A673 (cell line): ENCODE data around the gene MAP3K9. TPM values are rescaled to one million over a fixed set of nuclear protein-coding genes. Genes with fewer than 3 reads are reported as not detected.

ENCODE experiments used
- BruUV-seq: library from RNA; stranded (reverse); fragments of 400-500 nt; replicated peaks from 2 replicates; lab custom pipeline; 2021; lab: Mats Ljungman, UMichigan
- CTCF ChIA-PET: fragments of 300-600 bp; sonication (Branson Sonifier 250); formaldehyde crosslinking; loops from one replicate; lab custom pipeline; 2022; ENCODE audit warnings: antibody characterized with exemption; lab: Charles Lee
- POLR2A ChIA-PET: fragments of 300-600 bp; sonication (Branson Sonifier 250); formaldehyde crosslinking; loops from one replicate; lab custom pipeline; 2022; ENCODE audit warnings: antibody characterized with exemption; ENCODE audit not compliant: low non-redundant PET; lab: Charles Lee
- DNase-seq: peaks from one replicate; pipeline ENCODE4 v3.0.0-alpha.2; 2015; ENCODE audit warnings: low spot score
- H3K27ac ChIP-seq: fragments of 200-600 bp; sonication (generic); 2 replicates; pipeline ENCODE4 v1.5.1; 2016; ENCODE audit warnings: mixed run types, low read depth, mild to moderate bottlenecking, mixed read lengths, antibody characterized with exemption, low read length; ENCODE audit not compliant: poor library complexity, severe bottlenecking
- H3K27me3 ChIP-seq: fragments of 200-600 bp; sonication (generic); replicated peaks from 2 replicates; pipeline ENCODE4 v1.6.1; 2017; ENCODE audit warnings: mixed run types, low read depth, mild to moderate bottlenecking, mixed read lengths, antibody characterized with exemption, low read length; ENCODE audit not compliant: insufficient read depth, poor library complexity
- H3K36me3 ChIP-seq: fragments of 200-600 bp; sonication (generic); 2 replicates; pipeline ENCODE4 v1.6.1; 2016; ENCODE audit warnings: mixed run types, mild to moderate bottlenecking, mixed read lengths, antibody characterized with exemption, low read length; ENCODE audit not compliant: insufficient read depth, poor library complexity, severe bottlenecking
- H3K4me1 ChIP-seq: fragments of 200-600 bp; sonication (generic); 2 replicates; pipeline ENCODE4 v1.6.1; 2017; ENCODE audit warnings: mixed run types, mild to moderate bottlenecking, mixed read lengths, antibody characterized with exemption, low read length; ENCODE audit not compliant: insufficient read depth, poor library complexity, severe bottlenecking
- H3K4me3 ChIP-seq: fragments of 200-600 bp; sonication (generic); 2 replicates; pipeline ENCODE4 v1.5.1; 2016; ENCODE audit warnings: low read depth, mixed run types, mild to moderate bottlenecking, mixed read lengths, low read length; ENCODE audit not compliant: poor library complexity, severe bottlenecking
- H3K9me3 ChIP-seq: fragments of 200-600 bp; sonication (generic); 2 replicates; pipeline ENCODE4 v1.6.1; 2016; ENCODE audit warnings: mixed run types, low read depth, mild to moderate bottlenecking, mixed read lengths, antibody characterized with exemption, low read length; ENCODE audit not compliant: poor library complexity, severe bottlenecking
- EZH2 ChIP-seq: fragments of 200-600 bp; sonication (generic); IDR thresholded peaks from 2 replicates; pipeline ENCODE4 v1.6.1; 2017; ENCODE audit warnings: borderline replicate concordance, low read depth, mild to moderate bottlenecking, mixed read lengths, antibody characterized with exemption, low read length; ENCODE audit not compliant: poor library complexity, severe bottlenecking
- intact Hi-C: fragments of 100-400 bp; cut with micrococcal nuclease; formaldehyde crosslinking; loops from one replicate; pipeline ENCODE4 v1.10.0; 2022; ENCODE audit not compliant: unreplicated experiment
- total RNA-seq: library from RNA; stranded (reverse); gene quantifications from 2 replicates; pipeline ENCODE4 v1.2.3, GENCODE V29; 2021
- TF ChIP-seq, protein P1 (sequence below): fragments of 300-800, 200-600 bp; sonication (generic); conservative IDR thresholded peaks from 2 replicates; pipeline ENCODE4 v1.5.1; 2017; ENCODE audit warnings: low read depth, mild to moderate bottlenecking, antibody characterized with exemption, low read length, moderate library complexity, mixed read lengths

Gene MAP3K9
- total RNA-seq, 1 experiment from 2014 or later: 5.4 TPM

DNA sequence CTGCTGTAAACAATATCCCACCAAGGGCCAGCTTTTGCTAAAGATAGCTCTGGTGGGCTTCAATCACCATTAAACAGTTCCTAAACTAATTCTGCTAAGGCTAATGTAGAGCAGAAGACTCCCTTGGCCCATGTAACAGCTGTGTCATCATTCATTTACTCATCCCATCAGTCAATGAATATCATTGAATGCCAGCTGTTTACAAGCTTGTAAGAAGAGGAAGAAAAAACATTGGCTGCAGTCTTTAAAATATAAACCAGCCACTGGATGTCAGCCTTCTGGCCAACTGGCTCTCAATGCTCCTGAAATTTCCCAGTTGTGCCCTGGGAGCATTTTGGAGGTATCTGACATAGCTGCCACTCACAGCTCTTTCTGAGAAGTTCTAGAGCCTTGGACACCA is 18.0 kb upstream of the MAP3K9 start:
- H3K4me3 ChIP-seq: no peak overlapping the region
- intact Hi-C loops: no loop called here
- peaks cover 5% of the 10 kb centered on the region for H3K4me1 ChIP-seq
- CTCF ChIA-PET: interaction anchor here (0.7 kb wide), 1 partner anchor 80 kb away, joined by 3 read pairs; the partner anchor contains the start of gene PCNX1
- TF ChIP-seq, protein P1, sequence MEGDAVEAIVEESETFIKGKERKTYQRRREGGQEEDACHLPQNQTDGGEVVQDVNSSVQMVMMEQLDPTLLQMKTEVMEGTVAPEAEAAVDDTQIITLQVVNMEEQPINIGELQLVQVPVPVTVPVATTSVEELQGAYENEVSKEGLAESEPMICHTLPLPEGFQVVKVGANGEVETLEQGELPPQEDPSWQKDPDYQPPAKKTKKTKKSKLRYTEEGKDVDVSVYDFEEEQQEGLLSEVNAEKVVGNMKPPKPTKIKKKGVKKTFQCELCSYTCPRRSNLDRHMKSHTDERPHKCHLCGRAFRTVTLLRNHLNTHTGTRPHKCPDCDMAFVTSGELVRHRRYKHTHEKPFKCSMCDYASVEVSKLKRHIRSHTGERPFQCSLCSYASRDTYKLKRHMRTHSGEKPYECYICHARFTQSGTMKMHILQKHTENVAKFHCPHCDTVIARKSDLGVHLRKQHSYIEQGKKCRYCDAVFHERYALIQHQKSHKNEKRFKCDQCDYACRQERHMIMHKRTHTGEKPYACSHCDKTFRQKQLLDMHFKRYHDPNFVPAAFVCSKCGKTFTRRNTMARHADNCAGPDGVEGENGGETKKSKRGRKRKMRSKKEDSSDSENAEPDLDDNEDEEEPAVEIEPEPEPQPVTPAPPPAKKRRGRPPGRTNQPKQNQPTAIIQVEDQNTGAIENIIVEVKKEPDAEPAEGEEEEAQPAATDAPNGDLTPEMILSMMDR: 0 out of 2 replicates have a peak, but pooled peaks have one; percentile 26
- no peak for TF ChIP-seq EZH2
- peak; percentile 46 for DNase-seq
- H3K27me3 ChIP-seq: no peaks in the 10 kb centered on the region
- H3K9me3 ChIP-seq: no peaks in the 10 kb centered on the region
- no peak overlapping the region for H3K27ac ChIP-seq
- BruUV-seq: no TSS peak
- POLR2A ChIA-PET: interaction anchor here (0.6 kb wide), 1 partner anchor 124 kb away, joined by 6 read pairs; no protein-coding TSS in a partner anchor
- no peaks in the 10 kb centered on the region for H3K36me3 ChIP-seq

DNA sequence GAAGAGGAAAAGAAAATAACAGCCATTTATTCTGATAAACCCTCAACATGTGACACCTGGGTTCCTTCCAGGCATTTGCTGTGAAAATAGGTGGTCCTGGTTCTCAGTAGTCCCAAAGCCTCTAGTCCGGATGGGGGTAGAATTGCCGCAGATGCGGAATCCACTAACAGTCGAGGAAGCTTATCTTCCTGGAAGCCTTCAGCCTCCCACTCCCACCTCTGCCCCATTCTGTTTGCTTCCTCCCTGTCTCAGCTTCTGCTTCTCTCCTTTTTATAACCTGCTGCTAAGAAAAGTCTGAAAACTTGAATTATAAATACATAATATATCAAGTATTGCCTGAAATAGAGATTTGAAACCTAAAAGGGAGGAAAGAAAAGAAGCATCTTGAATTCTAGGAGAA is 14.0 kb upstream of the MAP3K9 start:
- no TSS peak for BruUV-seq
- no peak for DNase-seq
- H3K4me1 ChIP-seq: peaks cover 11% of the 10 kb centered on the region
- intact Hi-C loops: no loop called here
- H3K27me3 ChIP-seq: no peaks in the 10 kb centered on the region
- ChIA-PET POLR2A (no interaction called here), CTCF (interaction anchor here (1.0 kb wide), 1 partner anchor 149 kb away, joined by 3 read pairs; no protein-coding TSS in a partner anchor)
- no peak overlapping the region for H3K27ac ChIP-seq
- no peak overlapping the region for H3K4me3 ChIP-seq
- no peaks in the 10 kb centered on the region for H3K36me3 ChIP-seq
- no peak for TF ChIP-seq EZH2
- TF ChIP-seq, protein P1: no peak
- no peaks in the 10 kb centered on the region for H3K9me3 ChIP-seq

DNA sequence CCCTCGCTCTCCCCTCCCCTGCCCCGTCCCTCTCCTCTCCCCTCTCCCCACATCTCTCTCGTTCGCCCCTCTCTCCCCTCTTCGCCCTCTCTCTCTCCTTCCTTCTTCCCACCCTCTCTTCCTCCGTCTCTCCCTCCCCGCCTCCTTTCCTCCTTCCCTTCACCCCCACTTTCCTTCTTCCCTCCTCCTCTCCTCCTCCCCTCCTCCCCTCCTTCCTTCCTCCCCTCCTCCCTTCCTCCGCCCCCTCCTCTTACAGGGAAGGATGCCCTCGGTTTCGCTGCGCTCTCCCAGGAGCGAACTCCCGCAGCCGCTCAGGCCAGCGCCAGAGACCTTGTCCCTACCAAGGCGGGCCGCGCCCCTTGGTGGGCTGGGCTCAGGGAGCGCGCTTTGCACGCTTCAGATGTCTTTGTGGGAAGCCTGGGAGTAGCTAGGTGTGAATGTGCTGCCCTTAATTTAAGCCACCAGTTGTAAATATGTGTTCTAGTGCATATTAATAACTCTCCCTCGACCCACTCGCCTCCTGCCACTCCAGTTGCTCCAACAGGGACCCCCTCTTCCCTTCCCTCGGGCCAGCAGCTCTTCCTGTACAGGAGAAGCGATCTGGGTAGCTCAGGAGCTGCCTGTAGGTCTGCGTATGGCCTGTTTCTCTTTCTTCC is 13.3 kb upstream of the MAP3K9 start:
- Histone ChIP-seq H3K4me3 (peak overlapping the region; percentile 81), H3K4me1 (peaks cover 11% of the 10 kb centered on the region), H3K27me3 (no peaks in the 10 kb centered on the region), H3K36me3 (no peaks in the 10 kb centered on the region), H3K9me3 (no peaks in the 10 kb centered on the region), H3K27ac (peak overlapping the region; percentile 79)
- peak; percentile 46 for DNase-seq
- intact Hi-C loops: no loop called here
- BruUV-seq: TSS peak; percentile 59
- TF ChIP-seq, protein P1: no peak
- TF ChIP-seq EZH2: no peak
- POLR2A ChIA-PET: no interaction called here
- CTCF ChIA-PET: interaction anchor here (1.0 kb wide), 2 partner anchors 13 to 149 kb away, joined by 3 to 14 read pairs; no protein-coding TSS in a partner anchor
